CD14-positive monocyte (primary cell): ENCODE results near the gene IDI1. TPM values are rescaled to one million over a fixed set of nuclear protein-coding genes. Genes with fewer than 3 reads are reported as not detected.

Experiments used
- DNase-seq, 3 donors: peaks; one replicate each; pipeline ENCODE4 v3.0.0-alpha.2; 2011 to 2022
- H2AFZ ChIP-seq: 2 replicates; pipeline ENCODE4 v1.6.0; 2012; ENCODE audit warnings: mild to moderate bottlenecking, low read depth, low read length, inconsistent platforms; ENCODE audit not compliant: insufficient read depth, poor library complexity, severe bottlenecking
- H3K27ac ChIP-seq, 2 donors: 1 replicate in 1 of 2; 2 replicates in 1 of 2; pipeline ENCODE4 v1.5.1; 2012 to 2013; ENCODE audit warnings: low read length in 2 of 2, control low read depth in 1 of 2, inconsistent platforms in 1 of 2, low read depth in 1 of 2, mild to moderate bottlenecking in 1 of 2
- H3K27me3 ChIP-seq, 2 donors: one replicate each; pipeline versions ENCODE4 v1.6.0 to v1.6.1; 2011 to 2013; ENCODE audit warnings: low read length in 2 of 2; ENCODE audit not compliant: control insufficient read depth in 2 of 2, insufficient read depth in 2 of 2
- H3K36me3 ChIP-seq, 2 donors: replicated peaks in 1 of 2; 1 replicate in 1 of 2; 2 replicates in 1 of 2; pipeline versions ENCODE4 v1.5.1 to v1.6.1; 2012 to 2013; ENCODE audit warnings: low read length in 2 of 2, control low read depth in 1 of 2, inconsistent platforms in 1 of 2, mild to moderate bottlenecking in 1 of 2; ENCODE audit not compliant: insufficient read depth in 2 of 2, control insufficient read depth in 1 of 2
- H3K4me1 ChIP-seq, 2 donors: 1 replicate in 1 of 2; 2 replicates in 1 of 2; pipeline versions ENCODE4 v1.5.1 to v1.6.1; 2012 to 2013; ENCODE audit warnings: low read length in 2 of 2, control low read depth in 1 of 2, inconsistent platforms in 1 of 2, mild to moderate bottlenecking in 1 of 2, moderate library complexity in 1 of 2; ENCODE audit not compliant: insufficient read depth in 2 of 2, control insufficient read depth in 1 of 2
- H3K4me2 ChIP-seq: replicated peaks from 2 replicates; pipeline ENCODE3; 2012; ENCODE audit warnings: low read length, moderate library complexity, mild to moderate bottlenecking; ENCODE audit not compliant: poor library complexity, severe bottlenecking; ENCODE audit errors: extremely low read depth
- H3K4me3 ChIP-seq, 3 experiments: fragments of 200-600 bp in 1 of 3; sonication (generic) in 1 of 3; replicated peaks in 1 of 3; 1 replicate in 2 of 3; 2 replicates in 1 of 3; pipeline ENCODE4 v1.5.1; 2011 to 2013; ENCODE audit warnings: low read length in 3 of 3, mild to moderate bottlenecking in 3 of 3, control low read depth in 2 of 3, low read depth in 2 of 3, inconsistent platforms in 1 of 3, moderate library complexity in 1 of 3
- H3K79me2 ChIP-seq: 2 replicates; pipeline ENCODE4 v1.6.0; 2012; ENCODE audit warnings: mild to moderate bottlenecking, control low read depth, inconsistent platforms, low read length, moderate library complexity; ENCODE audit not compliant: insufficient read depth
- H3K9ac ChIP-seq: 2 replicates; pipeline ENCODE4 v1.6.0; 2017; ENCODE audit warnings: low read length, mild to moderate bottlenecking; ENCODE audit not compliant: insufficient read depth, poor library complexity, severe bottlenecking
- H3K9me3 ChIP-seq, 2 donors: replicated peaks in 1 of 2; 1 replicate in 1 of 2; 2 replicates in 1 of 2; pipeline versions ENCODE4 v1.5.1 to v1.6.1; 2012 to 2013; ENCODE audit warnings: low read length in 2 of 2, control low read depth in 1 of 2; ENCODE audit not compliant: control insufficient read depth in 1 of 2, insufficient read depth in 1 of 2
- H4K20me1 ChIP-seq: 2 replicates; pipeline ENCODE4 v1.6.0; 2012; ENCODE audit warnings: mild to moderate bottlenecking, low read length, control low read depth, moderate library complexity; ENCODE audit not compliant: insufficient read depth
- H3K27ac Mint-ChIP-seq, 7 donors: one replicate each; pipeline ENCODE4 v1.8.0; 2020; ENCODE audit warnings: mild to moderate bottlenecking in 7 of 7, mixed read lengths in 7 of 7, moderate library complexity in 6 of 7, inconsistent platforms in 2 of 7
- H3K27me3 Mint-ChIP-seq, 3 donors: one replicate each; pipeline ENCODE4 v1.8.0; 2021 to 2022; ENCODE audit warnings: low read depth in 3 of 3, mild to moderate bottlenecking in 3 of 3, mixed read lengths in 3 of 3, moderate library complexity in 3 of 3, inconsistent platforms in 1 of 3
- H3K36me3 Mint-ChIP-seq, 2 donors: one replicate each; pipeline ENCODE4 v1.8.0; 2020; ENCODE audit warnings: mixed read lengths in 2 of 2, inconsistent platforms in 1 of 2, mild to moderate bottlenecking in 1 of 2
- H3K4me1 Mint-ChIP-seq: one replicate; pipeline ENCODE4 v1.8.0; 2020; ENCODE audit warnings: mild to moderate bottlenecking, mixed read lengths
- H3K4me3 Mint-ChIP-seq, 2 donors: one replicate each; pipeline ENCODE4 v1.8.0; 2020; ENCODE audit warnings: mild to moderate bottlenecking in 2 of 2, mixed read lengths in 2 of 2, moderate library complexity in 1 of 2
- H3K9me3 Mint-ChIP-seq, 7 donors: one replicate each; pipeline ENCODE4 v1.8.0; 2020 to 2022; ENCODE audit warnings: mixed read lengths in 7 of 7, mild to moderate bottlenecking in 6 of 7, moderate library complexity in 6 of 7, inconsistent platforms in 2 of 7
- CTCF ChIP-seq: fragments of 200-600 bp; IDR thresholded peaks from one replicate; pipeline ENCODE4 v1.8.0; 2022; ENCODE audit warnings: antibody characterized with exemption, mild to moderate bottlenecking
- WGBS: methylation state at CpG from one replicate; pipeline ENCODE4 v1.1.5; 2013; ENCODE audit warnings: missing lambda C conversion rate; ENCODE audit not compliant: insufficient coverage; 5-methylcytosine and 5-hydroxymethylcytosine counted together
- intact Hi-C, 2 donors: fragments of 100-400 bp; cut with micrococcal nuclease; formaldehyde crosslinking; loops; one replicate each; pipeline versions ENCODE4 v1.15.0 to v1.15.1; 2023
- polyA plus RNA-seq, 3 donors: library from polyadenylated mRNA; depleted of rRNA in 1 of 3; unstranded in 2 of 3; stranded (reverse) in 1 of 3; fragments of 300-500 nt in 2 of 3; fragments of >200 nt in 1 of 3; fragmentation: Illumina TruSeq in 2 of 3; gene quantifications; 1 replicate in 2 of 3; 2 replicates in 1 of 3; pipeline ENCODE4 v1.2.3, GENCODE V29; 2012 to 2021

IDI1 gene
- polyA plus RNA-seq, 3 donors = 35.0 to 139 (median 46.9) TPM

- H3K4me1 ChIP-seq = no peaks in the 10 kb centered on the region
- peak overlapping the region in 6 of 7 donors; percentile 1 to 53 (median 33) for H3K27ac Mint-ChIP-seq
- H2AFZ ChIP-seq = no peak overlapping the region
- TF ChIP-seq CTCF = no peak
- no peak overlapping the region for H3K4me3 Mint-ChIP-seq
- no peaks in the 10 kb centered on the region for H3K9me3 ChIP-seq
- H3K27me3 Mint-ChIP-seq = peaks cover 0 to 2% (median 1%) of the 10 kb centered on the region in 3 donors
- H3K9me3 Mint-ChIP-seq = peaks cover 0 to 3% (median 0%) of the 10 kb centered on the region in 7 donors
- H4K20me1 ChIP-seq = peaks cover 25% of the 10 kb centered on the region
- no peak overlapping the region for H3K9ac ChIP-seq
- DNase-seq = no peak
- H3K27ac ChIP-seq = no peak overlapping the region
- H3K36me3 ChIP-seq = peaks cover 70 to 84% of the 10 kb centered on the region in 2 donors
- H3K4me1 Mint-ChIP-seq = peaks cover 3% of the 10 kb centered on the region
- H3K79me2 ChIP-seq = peaks cover 38% of the 10 kb centered on the region
- intact Hi-C loops = loop anchor here in 1 of 2 donors (5.0 kb wide), 1 partner anchor 47 kb away; no protein-coding TSS in a partner anchor
- peaks cover 78 to 89% of the 10 kb centered on the region in 2 donors for H3K36me3 Mint-ChIP-seq
- no peak overlapping the region for H3K4me2 ChIP-seq
- no peaks in the 10 kb centered on the region for H3K27me3 ChIP-seq
- H3K4me3 ChIP-seq = no peak overlapping the region
- 96% methylated on average over 6 of the region's 6 CpGs for WGBS
Measured at GRCh38 chr10:994836-995558, 53.9 kb downstream of the IDI1 start.

GRCh38 chr10:992871-993270 is 56.0 kb downstream of the IDI1 start:
- Mint-ChIP-seq H3K27me3 (peaks cover 0 to 2% (median 1%) of the 10 kb centered on the region in 3 donors), H3K36me3 (peaks cover 61 to 75% of the 10 kb centered on the region in 2 donors), H3K27ac (peak overlapping the region in 1 of 7 donors; percentile 49), H3K4me3 (no peak overlapping the region), H3K4me1 (peaks cover 16% of the 10 kb centered on the region), H3K9me3 (no peaks in the 10 kb centered on the region)
- no peaks in the 10 kb centered on the region for H3K9me3 ChIP-seq
- intact Hi-C loops = loop anchor here in 1 of 2 donors (5.0 kb wide), 1 partner anchor 49 kb away; no protein-coding TSS in a partner anchor
- peaks cover 12 to 16% of the 10 kb centered on the region in 2 donors for H3K4me1 ChIP-seq
- DNase-seq = peak in 1 of 3 donors; percentile 44
- peak overlapping the region in 1 of 2 donors; percentile 16 for H3K27ac ChIP-seq
- H3K4me2 ChIP-seq = no peak overlapping the region
- H3K27me3 ChIP-seq = no peaks in the 10 kb centered on the region
- H3K79me2 ChIP-seq = peaks cover 55% of the 10 kb centered on the region
- no peak overlapping the region for H3K9ac ChIP-seq
- H2AFZ ChIP-seq = no peak overlapping the region
- no peak overlapping the region for H3K4me3 ChIP-seq
- TF ChIP-seq CTCF = no peak
- peaks cover 30% of the 10 kb centered on the region for H4K20me1 ChIP-seq
- H3K36me3 ChIP-seq = peaks cover 53 to 63% of the 10 kb centered on the region in 2 donors
